HL-60 (cell line): ENCODE measurements around the gene PYDC1.
"Not testable (repeated sequence)": the region's sequence is repeated elsewhere in the genome, so short reads cannot be mapped to it uniquely, and the experiment has no call there.

ENCODE experiments used
- DNase-seq, 2 experiments: peaks; one replicate each; pipeline ENCODE4 v3.0.0-alpha.2; 2010 to 2020; ENCODE audit warnings: low read depth in 1 of 2, low spot score in 1 of 2
- H3K27ac ChIP-seq: fragments of 250-450 bp; sonication (Bioruptor Pico); replicated peaks from 2 replicates; pipeline ENCODE4 v1.5.1; 2020; ENCODE audit warnings: mild to moderate bottlenecking, moderate library complexity
- H3K27me3 ChIP-seq: fragments of 250-450 bp; sonication (Bioruptor Pico); 2 replicates; pipeline ENCODE4 v1.5.1; 2021; ENCODE audit warnings: mild to moderate bottlenecking, moderate library complexity; ENCODE audit not compliant: insufficient read depth, poor library complexity, severe bottlenecking
- H3K4me3 ChIP-seq: replicated peaks from 2 replicates; pipeline ENCODE4 v1.5.1; 2011; ENCODE audit warnings: mild to moderate bottlenecking, control low read depth, low read length; ENCODE audit not compliant: insufficient read depth
- CTCF ChIP-seq: IDR thresholded peaks from one replicate; pipeline ENCODE4 v1.5.1; 2011; ENCODE audit warnings: low read length, control low read depth, inconsistent platforms; ENCODE audit not compliant: insufficient read depth
- GABPA ChIP-seq: IDR thresholded peaks from 2 replicates; pipeline ENCODE4 v1.6.1; 2012; ENCODE audit warnings: low read depth
- POLR2AphosphoS5 ChIP-seq: IDR thresholded peaks from 2 replicates; pipeline ENCODE4 v1.6.1; 2012; ENCODE audit warnings: low read depth
- REST ChIP-seq: IDR thresholded peaks from 2 replicates; pipeline ENCODE4 v1.6.1; 2012; ENCODE audit warnings: low read depth; ENCODE audit not compliant: insufficient replicate concordance
- SPI1 ChIP-seq: IDR thresholded peaks from 2 replicates; pipeline ENCODE4 v1.6.1; 2012; ENCODE audit warnings: low read depth, mild to moderate bottlenecking, borderline replicate concordance

Gene PYDC1

GRCh38 chr16:31251435-31251834 lies 34.5 kb upstream of the PYDC1 start:
- Histone ChIP-seq H3K27ac (no peak overlapping the region), H3K4me3 (no peak overlapping the region)

GRCh38 chr16:31250782-31251384 lies 33.9 kb upstream of the PYDC1 start:
- TF ChIP-seq CTCF: no peak
- TF ChIP-seq POLR2AphosphoS5: no peak
- Histone ChIP-seq H3K4me3 (no peak overlapping the region), H3K27ac (no peak overlapping the region), H3K27me3 (no peaks in the 10 kb centered on the region)
- no peak for DNase-seq

More at GRCh38 chr16:31251435-31251834, 34.5 kb upstream of the PYDC1 start:
- TF ChIP-seq REST (no peak), SPI1 (no peak), POLR2AphosphoS5 (no peak), CTCF (no peak), GABPA (no peak)
- no peaks in the 10 kb centered on the region for H3K27me3 ChIP-seq
- no peak for DNase-seq

- TF ChIP-seq REST (no peak), GABPA (no peak), CTCF (no peak), POLR2AphosphoS5 (no peak), SPI1 (no peak)
- no peak overlapping the region for H3K4me3 ChIP-seq
- no peak for DNase-seq
- no peaks in the 10 kb centered on the region for H3K27me3 ChIP-seq
- no peak overlapping the region for H3K27ac ChIP-seq
Observed at GRCh38 chr16:31248344-31248743, 31.4 kb upstream of the PYDC1 start.

- no peaks in the 10 kb centered on the region for H3K27me3 ChIP-seq
- DNase-seq: no peak
- no peak overlapping the region for H3K27ac ChIP-seq
- H3K4me3 ChIP-seq: no peak overlapping the region
- no peak for TF ChIP-seq REST
- TF ChIP-seq POLR2AphosphoS5: no peak
- no peak for TF ChIP-seq CTCF
- TF ChIP-seq SPI1: no peak
- no peak for TF ChIP-seq GABPA
Observed at GRCh38 chr16:31246296-31246695, 29.4 kb upstream of the PYDC1 start.

- H3K27me3 ChIP-seq, H3K27ac ChIP-seq, DNase-seq, H3K4me3 ChIP-seq: not testable (repeated sequence)
Observed at GRCh38 chr16:31245598-31245997, 28.7 kb upstream of the PYDC1 start.
